HepG2 (cell line): Measurements from ENCODE around the gene MASP1. TPM values are rescaled to one million over a fixed set of nuclear protein-coding genes. Genes with fewer than 3 reads are reported as not detected.
A peak's percentile ranks its signal among the peaks of the same experiment; 100 is the strongest.

Experiments used
- ATAC-seq: fragments of 200-7000 bp; cut with Tn5 transposase; 3 replicates; pipeline ENCODE4 v1.9.1; 2020; ENCODE audit warnings: mild to moderate bottlenecking, moderate library complexity
- BruUV-seq: library from RNA; stranded (reverse); fragments of 400-500 nt; replicated peaks from 2 replicates; lab custom pipeline; 2021; lab: Mats Ljungman, UMichigan
- CTCF ChIA-PET: fragments of 300-600 bp; formaldehyde crosslinking; extraction: SDS; loops from one replicate; lab custom pipeline; 2021; ENCODE audit warnings: low total read pairs, inconsistent platforms, low intra/inter-chr PET ratio; lab: Yijun Ruan, JAX
- POLR2A ChIA-PET: fragments of 350-600 bp; sonication (Branson Sonifier 250); formaldehyde crosslinking; loops from one replicate; lab custom pipeline; 2020; ENCODE audit warnings: antibody characterized with exemption, inconsistent platforms; lab: Yijun Ruan, JAX
- DNase-seq: peaks from one replicate; pipeline ENCODE4 v3.0.0-alpha.2; 2015; ENCODE audit warnings: low spot score
- FAIRE-seq: peaks from 3 replicates; lab custom pipeline; 2011; peaks lifted over from hg19 to GRCh38; lab: Jason Lieb, UNC
- H2AFZ ChIP-seq: one replicate; pipeline ENCODE4 v1.6.1; 2011; ENCODE audit warnings: low read length, inconsistent platforms
- H3K27ac ChIP-seq: fragments of 300-600 bp; 3 replicates; pipeline ENCODE4 v1.8.0; 2011; ENCODE audit warnings: mixed run types, mild to moderate bottlenecking, mixed read lengths, low read length, inconsistent platforms; ENCODE audit not compliant: insufficient read depth; ENCODE audit errors: extremely low read length
- H3K27me3 ChIP-seq, 2 experiments: fragments of 200-600 bp in 1 of 2; 2 replicates in 1 of 2; 3 replicates in 1 of 2; pipeline versions ENCODE4 v1.6.0 to v1.8.0; 2011; ENCODE audit warnings: low read length in 2 of 2, mild to moderate bottlenecking in 2 of 2, moderate library complexity in 2 of 2, inconsistent platforms in 1 of 2; ENCODE audit not compliant: insufficient read depth in 2 of 2, control insufficient read depth in 1 of 2
- H3K36me3 ChIP-seq, 2 experiments: fragments of 200-600 bp in 1 of 2; replicated peaks in 1 of 2; 2 replicates in 1 of 2; 3 replicates in 1 of 2; pipeline versions ENCODE4 v1.5.1 to v1.8.0; 2011; ENCODE audit warnings: low read length in 2 of 2, inconsistent platforms in 1 of 2; ENCODE audit not compliant: insufficient read depth in 2 of 2, control insufficient read depth in 1 of 2
- H3K4me1 ChIP-seq: 2 replicates; pipeline ENCODE4 v1.5.1; 2012; ENCODE audit warnings: low read length, inconsistent platforms; ENCODE audit not compliant: insufficient read depth
- H3K4me2 ChIP-seq: 2 replicates; pipeline ENCODE4 v1.6.0; 2011; ENCODE audit warnings: low read depth, low read length, inconsistent platforms
- H3K4me3 ChIP-seq, 3 experiments: fragments of 200-600 bp in 1 of 3; sonication (generic), shearing (Covaris generic) in 1 of 3; replicated peaks in 1 of 3; 2 replicates each; pipeline ENCODE4 v1.5.1; 2011 to 2016; ENCODE audit warnings: low read length in 3 of 3, inconsistent platforms in 2 of 3, low read depth in 2 of 3, mild to moderate bottlenecking in 2 of 3, control low read depth in 1 of 3, mixed read lengths in 1 of 3; ENCODE audit not compliant: insufficient read depth in 1 of 3
- H3K79me2 ChIP-seq: one replicate; pipeline ENCODE4 v1.6.1; 2011; ENCODE audit warnings: low read length, inconsistent platforms; ENCODE audit not compliant: insufficient read depth
- H3K9ac ChIP-seq: 2 replicates; pipeline ENCODE4 v1.6.0; 2011; ENCODE audit warnings: mild to moderate bottlenecking, low read depth, low read length, inconsistent platforms; ENCODE audit not compliant: insufficient read depth
- H3K9me3 ChIP-seq: 2 replicates; pipeline ENCODE4 v1.5.1; 2012; ENCODE audit warnings: mild to moderate bottlenecking, low read length
- H4K20me1 ChIP-seq: 2 replicates; pipeline ENCODE4 v1.6.0; 2011; ENCODE audit warnings: inconsistent platforms, mild to moderate bottlenecking, low read length, moderate library complexity; ENCODE audit not compliant: insufficient read depth
- MAFF ChIP-seq: IDR thresholded peaks from 2 replicates; pipeline ENCODE4 v1.6.1; 2011; ENCODE audit warnings: low read depth, low read length, improper control_type of control experiment
- MAFK ChIP-seq, 2 experiments: IDR thresholded peaks in 1 of 2; conservative IDR thresholded peaks in 1 of 2; 2 replicates each; pipeline ENCODE4 v1.6.1; 2011; ENCODE audit warnings: improper control_type of control experiment in 2 of 2, low read length in 2 of 2
- SP2 ChIP-seq: sonication (generic); formaldehyde crosslinking; IDR thresholded peaks from 2 replicates; pipeline ENCODE4 v1.5.1; 2020; ENCODE audit warnings: mild to moderate bottlenecking, missing genetic modification reagents
- ZNF567 ChIP-seq: sonication (generic); formaldehyde crosslinking; IDR thresholded peaks from 2 replicates; pipeline ENCODE4 v1.8.1; 2023; ENCODE audit warnings: mild to moderate bottlenecking, missing genetic modification reagents, borderline replicate concordance
- ZXDC ChIP-seq: sonication (generic); formaldehyde crosslinking; IDR thresholded peaks from 2 replicates; pipeline ENCODE4 v1.5.0; 2020; ENCODE audit warnings: mild to moderate bottlenecking, missing genetic modification reagents
- WGBS: methylation state at CpG from one replicate; pipeline ENCODE4 v1.1.6; 2017; ENCODE audit warnings: low lambda C conversion rate; 5-methylcytosine and 5-hydroxymethylcytosine counted together
- in situ Hi-C: cut with HindIII; loops from 2 replicates; pipeline ENCODE4 v1.10.0; 2017; ENCODE audit warnings: low pct_unique_long_range_greater_than_20kb; ENCODE audit not compliant: extremely low pct_ligation_motif_present
- intact Hi-C: fragments of 100-400 bp; cut with micrococcal nuclease; formaldehyde crosslinking; loops from one replicate; pipeline ENCODE4 v1.10.0; 2022; ENCODE audit not compliant: unreplicated experiment
- polyA plus RNA-seq, 8 experiments: library from polyadenylated mRNA; depleted of rRNA in 3 of 8; stranded (reverse) in 7 of 8; unstranded in 1 of 8; fragments of >200 nt; fragmentation: Illumina TruSeq in 4 of 8; extraction: Trizol in 4 of 8; gene quantifications; 2 replicates each; pipeline versions ENCODE4 v1.2.1 to v1.2.3, GENCODE V29; 2011 to 2016; ENCODE audit warnings: low read depth in 4 of 8, missing spikeins in 1 of 8, mixed read lengths in 1 of 8; ENCODE audit not compliant: insufficient read depth in 1 of 8
- total RNA-seq, 5 experiments: library from RNA; depleted of rRNA; stranded (reverse); fragments of >200 nt; fragmentation: Illumina TruSeq; extraction: Trizol; gene quantifications; 2 replicates each; pipeline ENCODE4 v1.2.3, GENCODE V29; 2016; ENCODE audit warnings: low read depth in 1 of 5
- TF ChIP-seq, protein P1 (sequence below): sonication (generic); formaldehyde crosslinking; IDR thresholded peaks from 2 replicates; pipeline ENCODE4 v1.4.0; 2020; ENCODE audit warnings: missing genetic modification reagents, borderline replicate concordance

The MASP1 gene
- total and polyA plus RNA-seq, 2 of the 13 experiments (the other 11 are each of a cell fraction or from before 2014, with no cell fraction given), result 10.8 to 56.0 TPM

DNA sequence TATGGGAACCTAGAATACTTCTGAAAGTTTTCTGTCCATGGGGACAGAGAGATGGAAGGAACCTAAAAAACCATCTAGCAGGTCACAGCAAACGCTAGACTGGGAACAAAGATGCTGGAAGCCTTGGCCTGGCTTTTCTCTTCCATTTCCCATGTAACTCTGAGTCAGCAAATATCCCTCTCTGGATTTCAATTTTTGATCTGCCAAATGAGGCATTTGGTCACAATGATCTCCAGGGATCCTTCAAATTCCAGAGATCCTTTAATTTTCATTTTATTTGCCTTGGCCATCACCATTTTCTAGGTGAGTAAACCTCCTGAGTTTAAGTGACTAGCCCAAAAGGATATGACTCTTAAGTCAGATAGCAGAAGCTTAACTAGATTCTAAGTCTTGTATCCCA, 54.6 kb downstream of the MASP1 start:
- Histone ChIP-seq H4K20me1 (no peaks in the 10 kb centered on the region), H3K4me3 (no peak overlapping the region), H3K27me3 (no peaks in the 10 kb centered on the region), H3K79me2 (no peaks in the 10 kb centered on the region), H3K27ac (no peak overlapping the region), H3K4me1 (no peaks in the 10 kb centered on the region), H3K9me3 (no peaks in the 10 kb centered on the region)
- FAIRE-seq (no peak), ATAC-seq (no peak), DNase-seq (no peak)
- intact Hi-C loops, result no loop called here
- ChIA-PET CTCF (no interaction called here), POLR2A (no interaction called here)
- no TSS peak for BruUV-seq
- in situ Hi-C loops, result no loop called here
- TF ChIP-seq, protein P1, sequence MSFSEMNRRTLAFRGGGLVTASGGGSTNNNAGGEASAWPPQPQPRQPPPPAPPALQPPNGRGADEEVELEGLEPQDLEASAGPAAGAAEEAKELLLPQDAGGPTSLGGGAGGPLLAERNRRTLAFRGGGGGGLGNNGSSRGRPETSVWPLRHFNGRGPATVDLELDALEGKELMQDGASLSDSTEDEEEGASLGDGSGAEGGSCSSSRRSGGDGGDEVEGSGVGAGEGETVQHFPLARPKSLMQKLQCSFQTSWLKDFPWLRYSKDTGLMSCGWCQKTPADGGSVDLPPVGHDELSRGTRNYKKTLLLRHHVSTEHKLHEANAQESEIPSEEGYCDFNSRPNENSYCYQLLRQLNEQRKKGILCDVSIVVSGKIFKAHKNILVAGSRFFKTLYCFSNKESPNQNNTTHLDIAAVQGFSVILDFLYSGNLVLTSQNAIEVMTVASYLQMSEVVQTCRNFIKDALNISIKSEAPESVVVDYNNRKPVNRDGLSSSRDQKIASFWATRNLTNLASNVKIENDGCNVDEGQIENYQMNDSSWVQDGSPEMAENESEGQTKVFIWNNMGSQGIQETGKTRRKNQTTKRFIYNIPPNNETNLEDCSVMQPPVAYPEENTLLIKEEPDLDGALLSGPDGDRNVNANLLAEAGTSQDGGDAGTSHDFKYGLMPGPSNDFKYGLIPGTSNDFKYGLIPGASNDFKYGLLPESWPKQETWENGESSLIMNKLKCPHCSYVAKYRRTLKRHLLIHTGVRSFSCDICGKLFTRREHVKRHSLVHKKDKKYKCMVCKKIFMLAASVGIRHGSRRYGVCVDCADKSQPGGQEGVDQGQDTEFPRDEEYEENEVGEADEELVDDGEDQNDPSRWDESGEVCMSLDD (CRISPR knock-in tag), result no peak
- peak; percentile 78 for TF ChIP-seq MAFF
- peak; percentile 76 to 88 for TF ChIP-seq MAFK (conservative IDR thresholded peaks at IDR 0.05 in 1 of 2, IDR thresholded peaks at IDR 0.05 in 1 of 2; ENCODE audit: low read length in 2 of 2)
- TF ChIP-seq SP2, result no peak
- TF ChIP-seq, all 625 proteins: peak for 2
- H3K36me3 ChIP-seq, result no peaks in the 10 kb centered on the region
- no peak overlapping the region for H3K4me2 ChIP-seq
- H2AFZ ChIP-seq, result no peak overlapping the region
- no peak overlapping the region for H3K9ac ChIP-seq
- 42% methylated on average over 1 of the region's 1 CpG for WGBS

DNA sequence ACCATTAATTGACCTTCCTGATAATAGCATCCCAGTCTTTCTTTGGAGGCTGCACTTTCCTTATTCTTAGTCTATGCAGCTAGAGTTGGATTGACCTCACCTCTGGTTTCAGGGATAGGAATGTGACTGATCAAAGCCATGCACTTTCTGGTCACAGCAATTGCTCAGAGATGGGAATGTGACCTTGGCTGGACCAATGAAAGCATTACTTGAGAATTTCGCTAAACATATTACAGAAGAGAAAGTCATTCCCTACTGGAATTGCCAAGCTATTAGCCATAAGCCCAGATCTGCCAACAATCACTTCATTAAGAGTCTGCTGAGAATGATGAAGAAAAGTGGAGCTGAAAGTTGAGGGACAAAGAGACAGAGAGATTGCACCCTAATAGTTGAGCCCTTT, 61.5 kb downstream of the MASP1 start:
- Histone ChIP-seq H3K4me3 (no peak overlapping the region), H2AFZ (no peak overlapping the region), H3K36me3 (no peaks in the 10 kb centered on the region), H3K9ac (no peak overlapping the region), H3K79me2 (no peaks in the 10 kb centered on the region), H3K9me3 (no peaks in the 10 kb centered on the region), H3K27ac (no peak overlapping the region), H3K4me1 (no peaks in the 10 kb centered on the region), H3K4me2 (no peak overlapping the region), H4K20me1 (no peaks in the 10 kb centered on the region), H3K27me3 (no peaks in the 10 kb centered on the region)
- in situ Hi-C loops (no loop called here), intact Hi-C loops (no loop called here)
- ChIA-PET POLR2A (no interaction called here), CTCF (no interaction called here)
- no TSS peak for BruUV-seq
- FAIRE-seq (no peak), ATAC-seq (no peak), DNase-seq (no peak)
- no peak for TF ChIP-seq ZNF567
- no peak for TF ChIP-seq ZXDC (CRISPR knock-in tag)
- 23% methylated on average over 1 of the region's 1 CpG for WGBS
